ENCODE results near the gene CPT1B. TPM values are rescaled to one million over a fixed set of nuclear protein-coding genes. Genes with fewer than 3 reads are reported as not detected.
"Not testable (repeated sequence)": the region's sequence is repeated elsewhere in the genome, so short reads cannot be mapped to it uniquely, and the experiment has no call there.

The CPT1B gene
- total RNA-seq, 1 donor from 2014 or later = 32.2 TPM

- ChIA-PET CTCF (interaction anchor here (0.9 to 2.9 kb wide), 19 partner anchors 56 to 380 kb away, joined by 3 to 40 read pairs (median 7); partner anchors contain the start of genes HDAC10, LMF2, NCAPH2 and SCO2), POLR2A (interaction anchor here (0.6 to 3.8 kb wide), 20 partner anchors 39 to 377 kb away, joined by 3 to 94 read pairs (median 7); partner anchors contain the start of genes ADM2, HDAC10, LMF2 and NCAPH2)
- H3K36me3 Mint-ChIP-seq (ENCODE audit: low read depth) = peaks cover 8% of the 10 kb centered on the region
- peak; percentile 62 for ATAC-seq (ENCODE audit: low read depth)
- H3K27ac Mint-ChIP-seq = peak overlapping the region; percentile 94
- H3K4me3 Mint-ChIP-seq = peak overlapping the region; percentile 85
- TF ChIP-seq CTCF (IDR thresholded peaks at IDR 0.05) = no peak
- intact Hi-C loops (cut with micrococcal nuclease) = loop anchor here (1.0 to 2.0 kb wide), 8 partner anchors 39 to 431 kb away; partner anchors contain the start of genes CHKB, DENND6B and PPP6R2
- H3K27me3 Mint-ChIP-seq = no peaks in the 10 kb centered on the region
- H3K4me1 Mint-ChIP-seq = peaks cover 34% of the 10 kb centered on the region
- no peaks in the 10 kb centered on the region for H3K9me3 Mint-ChIP-seq
- no peak for DNase-seq
Measured at GRCh38 chr22:50621356-50621880, 43.2 kb upstream of the CPT1B start.

GRCh38 chr22:50620593-50621355 lies 42.5 kb upstream of the CPT1B start:
- no peak for TF ChIP-seq CTCF (IDR thresholded peaks at IDR 0.05)
- Mint-ChIP-seq H3K36me3 (ENCODE audit: low read depth) (peaks cover 8% of the 10 kb centered on the region), H3K27ac (peak overlapping the region; percentile 94), H3K4me1 (peaks cover 32% of the 10 kb centered on the region), H3K9me3 (no peaks in the 10 kb centered on the region), H3K4me3 (peak overlapping the region; percentile 85), H3K27me3 (no peaks in the 10 kb centered on the region)
- DNase-seq = peak; percentile 74
- intact Hi-C loops (cut with micrococcal nuclease) = loop anchor here (1.0 to 2.0 kb wide), 15 partner anchors 38 to 471 kb away; partner anchors contain the start of genes CHKB, DENND6B, MAPK11 and NCAPH2
- POLR2A ChIA-PET = interaction anchor here (0.7 to 3.8 kb wide), 27 partner anchors 12 to 430 kb away, joined by 3 to 94 read pairs (median 5); partner anchors contain the start of genes ADM2, HDAC10, LMF2 and NCAPH2
- CTCF ChIA-PET = interaction anchor here (0.8 to 2.9 kb wide), 21 partner anchors 56 to 471 kb away, joined by 3 to 40 read pairs (median 6); partner anchors contain the start of genes HDAC10, LMF2, NCAPH2 and SCO2
- peak; percentile 79 for ATAC-seq (ENCODE audit: low read depth)

GRCh38 chr22:50614296-50614695 lies 36.1 kb upstream of the CPT1B start:
- peaks cover 19% of the 10 kb centered on the region for H3K27me3 Mint-ChIP-seq
- H3K4me3 Mint-ChIP-seq; DNase-seq; ATAC-seq (ENCODE audit: low read depth); H3K27ac Mint-ChIP-seq; H3K36me3 Mint-ChIP-seq (ENCODE audit: low read depth); POLR2A ChIA-PET; H3K4me1 Mint-ChIP-seq; intact Hi-C loops (cut with micrococcal nuclease); CTCF ChIA-PET; H3K9me3 Mint-ChIP-seq: not testable (repeated sequence)

- DNase-seq (no peak), ATAC-seq (ENCODE audit: low read depth) (no peak)
- POLR2A ChIA-PET = no interaction called here
- Mint-ChIP-seq H3K27me3 (peaks cover 24% of the 10 kb centered on the region), H3K27ac (no peak overlapping the region), H3K36me3 (ENCODE audit: low read depth) (no peaks in the 10 kb centered on the region), H3K4me1 (no peaks in the 10 kb centered on the region), H3K4me3 (no peak overlapping the region), H3K9me3 (no peaks in the 10 kb centered on the region)
- CTCF ChIA-PET = no interaction called here
- TF ChIP-seq CTCF (IDR thresholded peaks at IDR 0.05) = no peak
- intact Hi-C loops (cut with micrococcal nuclease) = no loop called here
Measured at GRCh38 chr22:50613291-50613981, 35.2 kb upstream of the CPT1B start.

- ATAC-seq (ENCODE audit: low read depth) = peak; percentile 42
- ChIA-PET POLR2A (interaction anchor here (0.9 kb wide), 1 partner anchor 14 kb away, joined by 5 read pairs; no protein-coding TSS in a partner anchor), CTCF (no interaction called here)
- H3K4me1 Mint-ChIP-seq = no peaks in the 10 kb centered on the region
- intact Hi-C loops (cut with micrococcal nuclease) = no loop called here
- DNase-seq = no peak
- no peak for TF ChIP-seq CTCF (IDR thresholded peaks at IDR 0.05)
- H3K9me3 Mint-ChIP-seq = no peaks in the 10 kb centered on the region
- no peak overlapping the region for H3K4me3 Mint-ChIP-seq
- no peaks in the 10 kb centered on the region for H3K36me3 Mint-ChIP-seq (ENCODE audit: low read depth)
- H3K27me3 Mint-ChIP-seq = peaks cover 28% of the 10 kb centered on the region
- no peak overlapping the region for H3K27ac Mint-ChIP-seq
Measured at GRCh38 chr22:50612528-50613221, 34.4 kb upstream of the CPT1B start.

Measured in activated B cell treated with CpG ODN at 0.5 μM for 24 hours (primary cell).